CD14-positive monocyte (primary cell): ENCODE data around the gene ZBTB43. TPM values are rescaled to one million over a fixed set of nuclear protein-coding genes. Genes with fewer than 3 reads are reported as not detected.
A peak's percentile ranks its signal among the peaks of the same experiment; 100 is the strongest.

Experiments used
- DNase-seq, 3 donors: peaks; one replicate each; pipeline ENCODE4 v3.0.0-alpha.2; 2011 to 2022
- H2AFZ ChIP-seq: 2 replicates; pipeline ENCODE4 v1.6.0; 2012; ENCODE audit warnings: mild to moderate bottlenecking, low read depth, low read length, inconsistent platforms; ENCODE audit not compliant: insufficient read depth, poor library complexity, severe bottlenecking
- H3K27ac ChIP-seq, 2 donors: 1 replicate in 1 of 2; 2 replicates in 1 of 2; pipeline ENCODE4 v1.5.1; 2012 to 2013; ENCODE audit warnings: low read length in 2 of 2, control low read depth in 1 of 2, inconsistent platforms in 1 of 2, low read depth in 1 of 2, mild to moderate bottlenecking in 1 of 2
- H3K27me3 ChIP-seq, 2 donors: one replicate each; pipeline versions ENCODE4 v1.6.0 to v1.6.1; 2011 to 2013; ENCODE audit warnings: low read length in 2 of 2; ENCODE audit not compliant: control insufficient read depth in 2 of 2, insufficient read depth in 2 of 2
- H3K36me3 ChIP-seq, 2 donors: replicated peaks in 1 of 2; 1 replicate in 1 of 2; 2 replicates in 1 of 2; pipeline versions ENCODE4 v1.5.1 to v1.6.1; 2012 to 2013; ENCODE audit warnings: low read length in 2 of 2, control low read depth in 1 of 2, inconsistent platforms in 1 of 2, mild to moderate bottlenecking in 1 of 2; ENCODE audit not compliant: insufficient read depth in 2 of 2, control insufficient read depth in 1 of 2
- H3K4me1 ChIP-seq, 2 donors: 1 replicate in 1 of 2; 2 replicates in 1 of 2; pipeline versions ENCODE4 v1.5.1 to v1.6.1; 2012 to 2013; ENCODE audit warnings: low read length in 2 of 2, control low read depth in 1 of 2, inconsistent platforms in 1 of 2, mild to moderate bottlenecking in 1 of 2, moderate library complexity in 1 of 2; ENCODE audit not compliant: insufficient read depth in 2 of 2, control insufficient read depth in 1 of 2
- H3K4me2 ChIP-seq: replicated peaks from 2 replicates; pipeline ENCODE3; 2012; ENCODE audit warnings: low read length, moderate library complexity, mild to moderate bottlenecking; ENCODE audit not compliant: poor library complexity, severe bottlenecking; ENCODE audit errors: extremely low read depth
- H3K4me3 ChIP-seq, 3 experiments: fragments of 200-600 bp in 1 of 3; sonication (generic) in 1 of 3; replicated peaks in 1 of 3; 1 replicate in 2 of 3; 2 replicates in 1 of 3; pipeline ENCODE4 v1.5.1; 2011 to 2013; ENCODE audit warnings: low read length in 3 of 3, mild to moderate bottlenecking in 3 of 3, control low read depth in 2 of 3, low read depth in 2 of 3, inconsistent platforms in 1 of 3, moderate library complexity in 1 of 3
- H3K79me2 ChIP-seq: 2 replicates; pipeline ENCODE4 v1.6.0; 2012; ENCODE audit warnings: mild to moderate bottlenecking, control low read depth, inconsistent platforms, low read length, moderate library complexity; ENCODE audit not compliant: insufficient read depth
- H3K9ac ChIP-seq: 2 replicates; pipeline ENCODE4 v1.6.0; 2017; ENCODE audit warnings: low read length, mild to moderate bottlenecking; ENCODE audit not compliant: insufficient read depth, poor library complexity, severe bottlenecking
- H3K9me3 ChIP-seq, 2 donors: replicated peaks in 1 of 2; 1 replicate in 1 of 2; 2 replicates in 1 of 2; pipeline versions ENCODE4 v1.5.1 to v1.6.1; 2012 to 2013; ENCODE audit warnings: low read length in 2 of 2, control low read depth in 1 of 2; ENCODE audit not compliant: control insufficient read depth in 1 of 2, insufficient read depth in 1 of 2
- H4K20me1 ChIP-seq: 2 replicates; pipeline ENCODE4 v1.6.0; 2012; ENCODE audit warnings: mild to moderate bottlenecking, low read length, control low read depth, moderate library complexity; ENCODE audit not compliant: insufficient read depth
- H3K27ac Mint-ChIP-seq, 7 donors: one replicate each; pipeline ENCODE4 v1.8.0; 2020; ENCODE audit warnings: mild to moderate bottlenecking in 7 of 7, mixed read lengths in 7 of 7, moderate library complexity in 6 of 7, inconsistent platforms in 2 of 7
- H3K27me3 Mint-ChIP-seq, 3 donors: one replicate each; pipeline ENCODE4 v1.8.0; 2021 to 2022; ENCODE audit warnings: low read depth in 3 of 3, mild to moderate bottlenecking in 3 of 3, mixed read lengths in 3 of 3, moderate library complexity in 3 of 3, inconsistent platforms in 1 of 3
- H3K36me3 Mint-ChIP-seq, 2 donors: one replicate each; pipeline ENCODE4 v1.8.0; 2020; ENCODE audit warnings: mixed read lengths in 2 of 2, inconsistent platforms in 1 of 2, mild to moderate bottlenecking in 1 of 2
- H3K4me1 Mint-ChIP-seq: one replicate; pipeline ENCODE4 v1.8.0; 2020; ENCODE audit warnings: mild to moderate bottlenecking, mixed read lengths
- H3K4me3 Mint-ChIP-seq, 2 donors: one replicate each; pipeline ENCODE4 v1.8.0; 2020; ENCODE audit warnings: mild to moderate bottlenecking in 2 of 2, mixed read lengths in 2 of 2, moderate library complexity in 1 of 2
- H3K9me3 Mint-ChIP-seq, 7 donors: one replicate each; pipeline ENCODE4 v1.8.0; 2020 to 2022; ENCODE audit warnings: mixed read lengths in 7 of 7, mild to moderate bottlenecking in 6 of 7, moderate library complexity in 6 of 7, inconsistent platforms in 2 of 7
- CTCF ChIP-seq: fragments of 200-600 bp; IDR thresholded peaks from one replicate; pipeline ENCODE4 v1.8.0; 2022; ENCODE audit warnings: antibody characterized with exemption, mild to moderate bottlenecking
- whole genome bisulfite sequencing: methylation state at CpG from one replicate; pipeline ENCODE4 v1.1.5; 2013; ENCODE audit warnings: missing lambda C conversion rate; ENCODE audit not compliant: insufficient coverage; 5-methylcytosine and 5-hydroxymethylcytosine counted together
- intact Hi-C, 2 donors: fragments of 100-400 bp; cut with micrococcal nuclease; formaldehyde crosslinking; loops; one replicate each; pipeline versions ENCODE4 v1.15.0 to v1.15.1; 2023
- polyA minus RNA-seq: library from RNA; depleted of rRNA, polyadenylated mRNA; stranded (reverse); fragments of >200 nt; gene quantifications from 2 replicates; pipeline ENCODE4 v1.2.3, GENCODE V29; 2012
- polyA plus RNA-seq, 3 donors: library from polyadenylated mRNA; depleted of rRNA in 1 of 3; unstranded in 2 of 3; stranded (reverse) in 1 of 3; fragments of 300-500 nt in 2 of 3; fragments of >200 nt in 1 of 3; fragmentation: Illumina TruSeq in 2 of 3; gene quantifications; 1 replicate in 2 of 3; 2 replicates in 1 of 3; pipeline ENCODE4 v1.2.3, GENCODE V29; 2012 to 2021
- total RNA-seq, 12 experiments: library from RNA in 1 of 12; stranded (reverse) in 1 of 12; fragments of 120-200 nt in 1 of 12; gene quantifications; one replicate each; pipeline ENCODE4 v1.2.4 and lab custom pipeline; 2013 to 2026; ENCODE audit warnings: mixed read lengths in 6 of 12, inconsistent platforms in 1 of 12

Gene ZBTB43, protein sequence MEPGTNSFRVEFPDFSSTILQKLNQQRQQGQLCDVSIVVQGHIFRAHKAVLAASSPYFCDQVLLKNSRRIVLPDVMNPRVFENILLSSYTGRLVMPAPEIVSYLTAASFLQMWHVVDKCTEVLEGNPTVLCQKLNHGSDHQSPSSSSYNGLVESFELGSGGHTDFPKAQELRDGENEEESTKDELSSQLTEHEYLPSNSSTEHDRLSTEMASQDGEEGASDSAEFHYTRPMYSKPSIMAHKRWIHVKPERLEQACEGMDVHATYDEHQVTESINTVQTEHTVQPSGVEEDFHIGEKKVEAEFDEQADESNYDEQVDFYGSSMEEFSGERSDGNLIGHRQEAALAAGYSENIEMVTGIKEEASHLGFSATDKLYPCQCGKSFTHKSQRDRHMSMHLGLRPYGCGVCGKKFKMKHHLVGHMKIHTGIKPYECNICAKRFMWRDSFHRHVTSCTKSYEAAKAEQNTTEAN
- 7.5 TPM for total RNA-seq (2013)
- 10 to 100 TPM in 1 of 3 donors, 1 to 10 TPM in 2; 6.1 to 15.9 (median 6.8) TPM for polyA plus RNA-seq
- 5.4 and 7.1 TPM in 2 replicates for polyA minus RNA-seq
- total RNA-seq (lab: John Stamatoyannopoulos, UW), result 270 to 588 (median 439) reads per million in 11 experiments

DNA sequence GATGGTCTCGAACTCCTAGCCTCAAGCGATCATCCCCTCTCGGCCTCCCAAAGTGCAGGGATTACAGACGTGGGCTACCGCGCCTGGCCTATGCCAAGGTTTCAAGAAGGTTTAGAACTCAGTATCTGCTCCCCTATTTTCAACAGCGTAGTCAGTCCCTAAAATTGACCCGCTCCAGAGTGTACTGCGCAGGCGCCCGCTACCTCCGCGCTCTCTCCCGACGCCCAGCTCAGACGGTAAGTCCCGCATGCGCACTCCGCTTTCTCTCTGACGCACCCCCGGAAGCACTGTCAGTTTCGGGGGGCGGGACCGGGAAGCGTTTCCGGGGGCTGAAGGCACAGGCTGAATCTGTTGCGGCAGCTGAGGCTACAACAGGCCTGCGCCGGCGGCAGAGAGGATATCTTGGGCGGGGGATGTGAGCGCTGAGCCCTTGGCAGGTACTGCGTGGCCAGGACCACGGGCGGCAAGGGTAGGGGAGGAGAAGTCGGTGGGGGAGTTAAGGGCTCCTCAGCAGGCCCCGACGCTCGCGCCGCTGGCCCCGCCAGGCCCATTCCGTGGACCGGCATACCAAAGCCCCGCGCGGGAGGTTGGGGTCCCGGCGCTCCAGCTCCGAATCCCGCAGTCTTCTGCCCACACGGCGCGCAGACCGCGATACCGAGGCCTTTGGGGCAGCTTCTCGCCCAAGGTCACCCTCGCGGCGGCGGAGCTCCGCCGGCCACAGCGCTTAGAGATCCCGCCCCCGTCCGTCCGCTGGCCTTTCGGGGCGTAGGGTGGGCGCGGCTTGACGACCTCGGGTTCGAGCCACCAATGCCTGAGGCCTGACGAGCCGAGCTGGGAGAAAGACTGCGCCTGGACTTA is at the start of gene ZBTB43:
TSS of gene ZBTB43 (plus strand) at position 345 of the 858 bp plus-strand sequence. CDS start 27,470 bp downstream, outside the sequence.
- peaks cover 4 to 10% of the 10 kb centered on the region in 2 donors for H3K36me3 ChIP-seq
- H3K4me1 ChIP-seq, result peaks cover 23 to 41% of the 10 kb centered on the region in 2 donors
- TF ChIP-seq CTCF, result no peak
- peaks cover 52% of the 10 kb centered on the region for H3K79me2 ChIP-seq
- H3K27me3 Mint-ChIP-seq, result peaks cover 1 to 5% (median 2%) of the 10 kb centered on the region in 3 donors
- peak within 1 kb of the TSS; percentile 80 for H3K4me2 ChIP-seq
- peaks cover 37% of the 10 kb centered on the region for H3K4me1 Mint-ChIP-seq
- peak within 1 kb of the TSS; percentile 78 to 99 for H3K27ac ChIP-seq
- DNase-seq, result peak; percentile 96 to 98 (median 97)
- peaks cover 0 to 6% (median 0%) of the 10 kb centered on the region in 7 donors for H3K9me3 Mint-ChIP-seq
- 2% methylated on average over 78 of the region's 79 CpGs for WGBS
- peak within 1 kb of the TSS; percentile 98 to 99 for H3K4me3 Mint-ChIP-seq
- peak within 1 kb of the TSS; percentile 100 for H3K9ac ChIP-seq
- H3K27me3 ChIP-seq, result no peaks in the 10 kb centered on the region
- peaks cover 14 to 28% of the 10 kb centered on the region in 2 donors for H3K36me3 Mint-ChIP-seq
- H3K27ac Mint-ChIP-seq, result peak within 1 kb of the TSS; percentile 99 to 100 (median 100)
- H2AFZ ChIP-seq, result peak within 1 kb of the TSS; percentile 87
- no peaks in the 10 kb centered on the region for H3K9me3 ChIP-seq
- H3K4me3 ChIP-seq, result peak within 1 kb of the TSS; percentile 84 to 89 (median 86)
- peaks cover 40% of the 10 kb centered on the region for H4K20me1 ChIP-seq
- intact Hi-C loops, result loop anchor here in 1 of 2 donors (5.0 kb wide), 1 partner anchor 57 kb away; the partner anchor contains the start of gene ZBTB34
